GM23338 (cell line): ENCODE data around the gene SMCO3. TPM values are rescaled to one million over a fixed set of nuclear protein-coding genes. Genes with fewer than 3 reads are reported as not detected.
A peak's percentile ranks its signal among the peaks of the same experiment; 100 is the strongest.

Experiments
- ATAC-seq: fragments of 200-7000 bp; cut with Tn5 transposase; 3 replicates; pipeline ENCODE4 v1.9.1; 2020
- DNase-seq: peaks from one replicate; pipeline ENCODE4 v3.0.0-alpha.2; 2015; ENCODE audit warnings: low spot score
- H2AFZ ChIP-seq: fragments of 200-600 bp; sonication (generic); 2 replicates; pipeline ENCODE4 v1.8.0; 2016; ENCODE audit warnings: antibody characterized with exemption, mild to moderate bottlenecking, moderate library complexity
- H3F3A ChIP-seq: fragments of 200-600 bp; sonication (generic); replicated peaks from 2 replicates; pipeline ENCODE4 v1.8.0; 2017; ENCODE audit warnings: antibody characterized with exemption, mixed run types, low read depth
- H3K27ac ChIP-seq: fragments of 200-600 bp; sonication (generic); 2 replicates; pipeline ENCODE4 v1.6.1; 2016; ENCODE audit warnings: low read depth
- H3K27me3 ChIP-seq: fragments of 200-600 bp; sonication (generic); 2 replicates; pipeline ENCODE4 v1.8.0; 2016; ENCODE audit warnings: mild to moderate bottlenecking, mixed run types, moderate library complexity; ENCODE audit not compliant: insufficient read depth
- H3K36me3 ChIP-seq: fragments of 200-600 bp; sonication (generic); 2 replicates; pipeline ENCODE4 v1.8.0; 2016; ENCODE audit warnings: mild to moderate bottlenecking; ENCODE audit not compliant: insufficient read depth
- H3K4me1 ChIP-seq: fragments of 200-600 bp; sonication (generic); 2 replicates; pipeline ENCODE4 v1.8.0; 2016; ENCODE audit warnings: mild to moderate bottlenecking, moderate library complexity; ENCODE audit not compliant: insufficient read depth
- H3K4me2 ChIP-seq: fragments of 200-600 bp; sonication (generic); 2 replicates; pipeline ENCODE4 v1.7.1; 2017; ENCODE audit warnings: mixed run types
- H3K4me3 ChIP-seq: fragments of 200-600 bp; sonication (generic); 2 replicates; pipeline ENCODE4 v1.6.1; 2016; ENCODE audit warnings: mixed run types
- H3K79me2 ChIP-seq: fragments of 200-600 bp; sonication (generic); replicated peaks from 2 replicates; pipeline ENCODE4 v1.8.0; 2017; ENCODE audit warnings: mild to moderate bottlenecking; ENCODE audit not compliant: insufficient read depth
- H3K9me2 ChIP-seq: fragments of 200-600 bp; sonication (generic); 2 replicates; pipeline ENCODE4 v1.8.0; 2017; ENCODE audit not compliant: insufficient read depth
- H4K20me1 ChIP-seq: fragments of 200-600 bp; sonication (generic); replicated peaks from 2 replicates; pipeline ENCODE4 v1.8.0; 2017; ENCODE audit warnings: mild to moderate bottlenecking; ENCODE audit not compliant: insufficient read depth
- H3K27ac Mint-ChIP-seq: 2 replicates; pipeline ENCODE4 v1.8.0; 2020; ENCODE audit warnings: inconsistent platforms, mild to moderate bottlenecking, moderate library complexity, mixed read lengths
- H3K27me3 Mint-ChIP-seq: 3 replicates; pipeline ENCODE4 v1.8.0; 2022; ENCODE audit warnings: low read depth, mild to moderate bottlenecking, moderate library complexity, mixed read lengths, inconsistent platforms; ENCODE audit not compliant: insufficient read depth, poor library complexity
- H3K36me3 Mint-ChIP-seq: 3 replicates; pipeline ENCODE4 v1.8.0; 2021; ENCODE audit warnings: low read depth, mild to moderate bottlenecking, inconsistent platforms, moderate library complexity, mixed read lengths
- H3K4me1 Mint-ChIP-seq: 3 replicates; pipeline ENCODE4 v1.8.0; 2020; ENCODE audit warnings: mild to moderate bottlenecking, inconsistent platforms, mixed read lengths
- H3K4me3 Mint-ChIP-seq: 3 replicates; pipeline ENCODE4 v1.8.0; 2021; ENCODE audit warnings: moderate library complexity, mild to moderate bottlenecking, inconsistent platforms, mixed read lengths
- H3K9me3 Mint-ChIP-seq: 3 replicates; pipeline ENCODE4 v1.8.0; 2020; ENCODE audit warnings: moderate library complexity, mild to moderate bottlenecking, inconsistent platforms, mixed read lengths
- CREB1 ChIP-seq: fragments of 250-450 bp; sonication (Bioruptor Pico); IDR thresholded peaks from 2 replicates; pipeline ENCODE4 v1.5.0; 2020; ENCODE audit warnings: low read depth, mild to moderate bottlenecking, moderate library complexity
- CTCF ChIP-seq, 2 experiments: fragments of 200-600 bp in 1 of 2; sonication (generic) in 1 of 2; conservative IDR thresholded peaks; 2 replicates each; pipeline versions ENCODE4 v1.5.1 to v1.6.1; 2016 to 2017; ENCODE audit warnings: antibody characterized with exemption in 2 of 2, low read depth in 2 of 2, mild to moderate bottlenecking in 2 of 2, moderate library complexity in 1 of 2
- ETS1 ChIP-seq: IDR thresholded peaks from 2 replicates; pipeline ENCODE4 v1.6.1; 2016; ENCODE audit warnings: antibody characterized with exemption
- EZH2 ChIP-seq: fragments of 200-600 bp; sonication (generic); IDR thresholded peaks from one replicate; pipeline ENCODE4 v1.8.0; 2017; ENCODE audit warnings: antibody characterized with exemption, mild to moderate bottlenecking, low read depth; ENCODE audit not compliant: unreplicated experiment
- EZH2phosphoT487 ChIP-seq: fragments of 200-600 bp; sonication (generic); IDR thresholded peaks from one replicate; pipeline ENCODE4 v1.8.1; 2018; ENCODE audit warnings: antibody characterized with exemption; ENCODE audit not compliant: unreplicated experiment
- JUNB ChIP-seq: IDR thresholded peaks from one replicate; pipeline ENCODE4 v1.6.1; 2016; ENCODE audit warnings: antibody characterized with exemption; ENCODE audit not compliant: unreplicated experiment
- NANOG ChIP-seq: IDR thresholded peaks from 2 replicates; pipeline ENCODE4 v1.6.1; 2016; ENCODE audit warnings: antibody characterized with exemption, borderline replicate concordance
- POLR2AphosphoS5 ChIP-seq: IDR thresholded peaks from 2 replicates; pipeline ENCODE4 v1.6.1; 2016; ENCODE audit warnings: antibody characterized with exemption, low read depth
- REST ChIP-seq: IDR thresholded peaks from one replicate; pipeline ENCODE4 v1.6.1; 2018; ENCODE audit warnings: antibody characterized with exemption; ENCODE audit not compliant: unreplicated experiment
- STAT1 ChIP-seq: IDR thresholded peaks from one replicate; pipeline ENCODE4 v1.6.1; 2016; ENCODE audit warnings: antibody characterized with exemption; ENCODE audit not compliant: unreplicated experiment
- ZNF114 ChIP-seq: fragments of 250-450 bp; sonication (Bioruptor Pico); IDR thresholded peaks from 2 replicates; pipeline ENCODE4 v1.5.0; 2020; ENCODE audit warnings: mild to moderate bottlenecking, moderate library complexity
- ZNF331 ChIP-seq: fragments of 250-450 bp; sonication (Bioruptor Pico); IDR thresholded peaks from 2 replicates; pipeline ENCODE4 v1.5.0; 2020; ENCODE audit warnings: low read depth, mild to moderate bottlenecking, moderate library complexity
- ZNF462 ChIP-seq: fragments of 250-450 bp; sonication (Bioruptor Pico); IDR thresholded peaks from 2 replicates; pipeline ENCODE4 v1.5.0; 2020; ENCODE audit warnings: mild to moderate bottlenecking, moderate library complexity
- polyA plus RNA-seq: library from polyadenylated mRNA; unstranded; fragments of >200 nt; fragmentation: Nextera tagmentation; extraction: Ambion mirVana; gene quantifications from 2 replicates; pipeline ENCODE4 v1.2.1, GENCODE V29; 2016
- total RNA-seq: library from RNA; depleted of rRNA; stranded (reverse); fragments of >200 nt; shearing (Covaris generic); gene quantifications from 2 replicates; pipeline ENCODE4 v1.2.3, GENCODE V29; 2014

The SMCO3 gene
- total and polyA plus RNA-seq, 2 experiments from 2014 or later = 0.13 TPM; not detected in 1

GRCh38 chr12:14771651-14772137 lies 42.3 kb downstream of the SMCO3 start:
- Histone ChIP-seq H3K36me3 (no peaks in the 10 kb centered on the region), H3K4me2 (peak overlapping the region; percentile 72), H3K79me2 (peaks cover 44% of the 10 kb centered on the region), H3K27ac (peak overlapping the region; percentile 93), H4K20me1 (peaks cover 5% of the 10 kb centered on the region; the same call in 1 of the 2 replicates), H3K4me3 (peak overlapping the region; percentile 82), H3K27me3 (no peaks in the 10 kb centered on the region), H3K9me2 (no peaks in the 10 kb centered on the region), H3F3A (0 out of 2 replicates have a peak, but pooled peaks cover 5% of the 10 kb centered on the region), H2AFZ (no peak overlapping the region), H3K4me1 (peaks cover 16% of the 10 kb centered on the region)
- Mint-ChIP-seq H3K4me1 (peaks cover 38% of the 10 kb centered on the region), H3K9me3 (peaks cover 17% of the 10 kb centered on the region; the same call in 2 of the 3 replicates), H3K27ac (peak overlapping the region; percentile 100), H3K36me3 (peaks cover 33% of the 10 kb centered on the region), H3K4me3 (peak overlapping the region; percentile 98), H3K27me3 (peaks cover 41% of the 10 kb centered on the region)
- no peak for TF ChIP-seq REST
- no peak for TF ChIP-seq EZH2
- no peak for TF ChIP-seq STAT1
- no peak for TF ChIP-seq NANOG
- TF ChIP-seq CREB1 = no peak
- no peak for TF ChIP-seq POLR2AphosphoS5
- no peak for TF ChIP-seq ETS1
- no peak for TF ChIP-seq JUNB
- no peak for TF ChIP-seq CTCF (conservative IDR thresholded peaks at IDR 0.05; ENCODE audit: low read depth in 2 of 2)
- TF ChIP-seq ZNF331 (CRISPR knock-in tag) = no peak
- TF ChIP-seq ZNF114 = no peak
- no peak for TF ChIP-seq EZH2phosphoT487
- TF ChIP-seq ZNF462 = no peak
- ATAC-seq (no peak), DNase-seq (peak; percentile 51)
